Measurements from ENCODE around the gene KRTAP22-1.

The KRTAP22-1 gene

DNA sequence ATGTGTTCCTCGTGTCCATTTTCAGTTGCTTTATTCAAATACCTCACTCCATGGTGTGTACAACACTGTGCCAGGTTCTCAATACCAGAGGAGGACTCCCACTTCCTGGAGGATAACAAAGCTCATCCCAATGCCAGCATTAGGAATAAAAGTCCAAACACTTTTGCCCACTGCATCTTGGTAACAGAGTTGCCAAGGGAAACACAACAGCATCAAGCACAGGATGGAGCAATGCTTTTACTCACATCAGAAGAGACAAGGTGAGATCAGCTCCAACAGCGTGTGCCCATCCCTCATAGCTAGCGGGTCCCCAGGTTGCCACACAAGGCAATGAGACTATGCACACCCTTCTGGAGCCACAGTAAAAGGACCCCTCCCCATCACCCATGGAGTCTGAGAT is 22.5 kb downstream of the KRTAP22-1 start:
- Histone ChIP-seq H3K36me3 (ENCODE audit: insufficient read depth, low read length) (no peaks in the 10 kb centered on the region), H3K27ac (ENCODE audit: low read depth, low read length) (no peak overlapping the region), H3K27me3 (ENCODE audit: insufficient read depth, low read length) (no peaks in the 10 kb centered on the region), H2AFZ (ENCODE audit: low read length, unreplicated experiment) (no peak overlapping the region), H3K4me1 (ENCODE audit: control insufficient read depth, insufficient read depth, low read length, unreplicated experiment) (no peaks in the 10 kb centered on the region), H3K4me3 (ENCODE audit: low read depth, low read length) (no peak overlapping the region), H3K79me2 (ENCODE audit: control insufficient read depth, insufficient read depth, low read length, unreplicated experiment) (no peaks in the 10 kb centered on the region)

DNA sequence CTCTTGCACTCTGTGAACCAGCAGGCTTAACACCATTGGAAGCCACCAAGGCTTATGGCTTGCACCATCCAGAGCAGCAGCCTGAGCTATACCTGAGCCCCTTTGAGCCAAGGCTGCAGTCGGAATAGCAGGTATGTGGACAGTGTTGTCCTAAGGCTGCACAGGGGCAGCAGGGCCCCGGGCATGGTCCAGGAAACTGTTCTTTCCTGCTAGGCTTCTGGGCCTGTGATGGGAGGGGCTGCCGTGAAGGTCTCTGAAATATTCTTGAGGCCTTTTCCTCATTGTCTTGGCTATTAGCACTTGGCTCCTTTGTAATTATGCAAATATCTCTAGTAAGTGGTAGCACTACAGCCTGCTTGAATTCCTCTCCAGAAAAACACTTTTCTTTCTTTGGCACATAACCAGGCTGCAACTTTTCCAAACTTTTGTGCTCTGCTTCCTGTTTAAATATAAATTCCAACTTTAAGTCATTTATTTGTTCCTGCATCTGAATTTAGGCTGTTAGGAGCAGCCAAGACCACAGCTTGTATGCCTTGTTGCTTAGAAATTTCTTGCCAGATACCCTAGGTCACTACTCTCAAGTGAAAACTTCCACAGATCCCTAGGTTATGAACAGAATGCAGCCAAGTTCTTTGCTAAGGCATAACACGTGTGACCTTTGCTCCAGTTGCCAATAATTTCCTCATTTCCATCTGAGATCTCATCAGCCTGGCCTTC is 24.7 kb downstream of the KRTAP22-1 start:
- no peaks in the 10 kb centered on the region for H3K36me3 ChIP-seq (ENCODE audit: insufficient read depth, low read length)
- H3K4me1 ChIP-seq (ENCODE audit: control insufficient read depth, insufficient read depth, low read length, unreplicated experiment) = no peaks in the 10 kb centered on the region
- H3K4me3 ChIP-seq (ENCODE audit: low read depth, low read length) = no peak overlapping the region
- no peak overlapping the region for H3K27ac ChIP-seq (ENCODE audit: low read depth, low read length)
- no peaks in the 10 kb centered on the region for H3K79me2 ChIP-seq (ENCODE audit: control insufficient read depth, insufficient read depth, low read length, unreplicated experiment)
- no peak overlapping the region for H2AFZ ChIP-seq (ENCODE audit: low read length, unreplicated experiment)
- no peaks in the 10 kb centered on the region for H3K27me3 ChIP-seq (ENCODE audit: insufficient read depth, low read length)

DNA sequence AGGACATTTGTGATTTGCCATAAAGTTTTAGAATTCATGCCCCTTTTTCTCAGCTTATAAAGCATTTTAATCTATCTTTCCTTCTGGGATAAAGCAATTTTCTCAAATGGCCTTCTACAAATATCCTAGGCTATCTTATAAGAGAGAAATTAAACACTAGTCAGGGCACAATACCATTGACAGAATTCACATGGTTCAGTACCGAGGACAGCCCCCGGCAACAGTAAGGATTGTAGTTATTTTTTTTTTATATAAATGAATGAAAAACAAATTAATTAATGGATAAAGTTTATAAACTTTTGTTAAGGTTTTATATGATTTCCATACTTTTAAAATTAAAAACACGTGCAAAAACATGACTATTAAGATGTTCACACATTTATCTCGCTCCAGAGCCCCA is 27.2 kb downstream of the KRTAP22-1 start:
- Histone ChIP-seq H3K79me2 (ENCODE audit: control insufficient read depth, insufficient read depth, low read length, unreplicated experiment) (no peaks in the 10 kb centered on the region), H3K27me3 (ENCODE audit: insufficient read depth, low read length) (no peaks in the 10 kb centered on the region), H3K4me1 (ENCODE audit: control insufficient read depth, insufficient read depth, low read length, unreplicated experiment) (no peaks in the 10 kb centered on the region), H3K27ac (ENCODE audit: low read depth, low read length) (no peak overlapping the region), H3K4me3 (ENCODE audit: low read depth, low read length) (no peak overlapping the region), H2AFZ (ENCODE audit: low read length, unreplicated experiment) (no peak overlapping the region), H3K36me3 (ENCODE audit: insufficient read depth, low read length) (no peaks in the 10 kb centered on the region)

DNA sequence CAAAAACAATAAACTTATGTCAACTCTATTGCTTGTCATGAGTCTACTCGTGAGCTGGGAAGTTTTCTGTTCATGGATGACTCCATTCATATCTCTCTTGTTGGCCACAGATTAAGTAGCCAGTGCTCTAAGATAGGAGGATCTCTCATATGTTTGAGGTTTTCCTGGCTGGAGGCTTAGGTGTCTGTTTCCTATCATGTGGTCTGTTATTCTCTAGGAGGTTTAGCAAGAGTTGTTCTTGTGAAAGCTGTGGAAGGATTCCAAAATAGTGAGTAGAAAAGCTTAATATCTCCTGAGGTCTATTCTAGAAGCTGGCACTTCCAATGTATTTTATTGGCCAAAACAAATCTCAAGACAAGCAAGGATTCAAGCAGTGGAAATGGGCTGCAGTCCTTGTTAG is 28.3 kb downstream of the KRTAP22-1 start:
- Histone ChIP-seq H2AFZ (ENCODE audit: low read length, unreplicated experiment) (no peak overlapping the region), H3K36me3 (ENCODE audit: insufficient read depth, low read length) (no peaks in the 10 kb centered on the region), H3K4me3 (ENCODE audit: low read depth, low read length) (no peak overlapping the region), H3K4me1 (ENCODE audit: control insufficient read depth, insufficient read depth, low read length, unreplicated experiment) (no peaks in the 10 kb centered on the region), H3K27ac (ENCODE audit: low read depth, low read length) (no peak overlapping the region), H3K79me2 (ENCODE audit: control insufficient read depth, insufficient read depth, low read length, unreplicated experiment) (no peaks in the 10 kb centered on the region), H3K27me3 (ENCODE audit: insufficient read depth, low read length) (no peaks in the 10 kb centered on the region)

DNA sequence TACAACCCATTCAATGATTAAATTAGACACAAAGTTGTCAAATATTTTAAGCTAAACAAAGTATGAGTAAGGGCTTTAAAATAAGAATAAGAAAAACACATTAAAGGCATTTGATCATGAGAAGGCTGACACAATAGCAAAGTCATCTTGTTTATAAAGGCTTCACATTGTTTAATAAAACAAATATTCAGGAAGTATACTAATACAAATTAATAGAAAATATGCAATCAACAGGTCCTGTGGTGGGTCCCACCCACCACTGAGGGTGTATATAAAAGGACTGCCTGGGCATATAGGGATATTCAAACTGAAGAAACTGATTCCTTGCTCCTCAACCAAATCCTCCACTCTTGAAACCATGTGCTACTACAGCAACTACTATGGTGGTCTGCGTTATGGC is 34.0 kb downstream of the KRTAP22-1 start, which contains the start of gene KRTAP20-2:
Gene KRTAP20-2 (plus strand): TSS at position 301 of the 400 bp plus-strand sequence. CDS start 58 bp downstream, at position 359.
- Histone ChIP-seq H3K36me3 (ENCODE audit: insufficient read depth, low read length) (no peaks in the 10 kb centered on the region), H3K4me3 (ENCODE audit: low read depth, low read length) (no peak within 1 kb of the TSS), H3K27me3 (ENCODE audit: insufficient read depth, low read length) (no peaks in the 10 kb centered on the region), H3K4me1 (ENCODE audit: control insufficient read depth, insufficient read depth, low read length, unreplicated experiment) (no peaks in the 10 kb centered on the region), H2AFZ (ENCODE audit: low read length, unreplicated experiment) (no peak within 1 kb of the TSS), H3K27ac (ENCODE audit: low read depth, low read length) (no peak within 1 kb of the TSS), H3K79me2 (ENCODE audit: control insufficient read depth, insufficient read depth, low read length, unreplicated experiment) (no peaks in the 10 kb centered on the region)

DNA sequence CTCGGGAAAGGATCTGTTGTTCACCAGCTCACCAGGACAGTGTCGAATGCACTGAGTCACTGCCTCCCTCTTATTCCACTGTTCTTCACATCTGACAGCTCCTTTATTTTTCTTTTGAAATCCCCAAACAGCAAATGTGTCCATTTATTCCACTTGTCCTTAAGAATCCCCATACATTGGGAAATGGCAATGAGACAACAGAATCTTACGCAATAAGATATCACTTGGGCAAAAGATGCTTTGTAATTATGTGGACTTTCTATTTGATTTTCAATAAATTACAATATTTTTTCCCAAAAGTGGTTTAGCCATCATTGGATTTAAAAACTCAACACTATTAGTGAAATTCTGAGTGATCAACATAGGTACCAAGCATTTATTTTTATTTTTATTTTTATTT is 37.8 kb downstream of the KRTAP22-1 start:
- Histone ChIP-seq H3K36me3 (ENCODE audit: insufficient read depth, low read length) (no peaks in the 10 kb centered on the region), H2AFZ (ENCODE audit: low read length, unreplicated experiment) (no peak overlapping the region), H3K4me1 (ENCODE audit: control insufficient read depth, insufficient read depth, low read length, unreplicated experiment) (no peaks in the 10 kb centered on the region), H3K4me3 (ENCODE audit: low read depth, low read length) (no peak overlapping the region), H3K27me3 (ENCODE audit: insufficient read depth, low read length) (no peaks in the 10 kb centered on the region), H3K27ac (ENCODE audit: low read depth, low read length) (no peak overlapping the region), H3K79me2 (ENCODE audit: control insufficient read depth, insufficient read depth, low read length, unreplicated experiment) (no peaks in the 10 kb centered on the region)

DNA sequence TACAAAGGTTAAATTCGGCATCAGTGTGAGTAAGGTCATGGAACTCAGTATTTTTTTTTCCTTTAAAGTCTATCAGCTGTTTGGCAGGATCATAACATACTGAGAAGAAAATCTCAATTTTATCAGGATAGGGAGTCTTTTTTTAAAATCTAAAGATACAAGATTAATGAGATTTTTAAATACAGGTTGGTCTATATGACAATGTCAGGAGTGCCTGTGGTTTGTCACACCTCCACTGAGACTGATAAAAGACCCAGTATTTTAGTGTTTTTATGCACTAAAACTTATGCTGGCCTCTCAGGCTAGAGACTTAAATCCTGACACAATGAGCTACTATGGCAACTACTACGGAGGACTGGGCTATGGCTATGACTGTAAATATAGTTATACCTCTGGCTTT is 41.7 kb downstream of the KRTAP22-1 start, which contains the start of gene KRTAP20-3:
Gene KRTAP20-3 (plus strand): TSS at position 301 of the 400 bp plus-strand sequence.
- Histone ChIP-seq H3K36me3 (ENCODE audit: insufficient read depth, low read length) (no peaks in the 10 kb centered on the region), H3K79me2 (ENCODE audit: control insufficient read depth, insufficient read depth, low read length, unreplicated experiment) (no peaks in the 10 kb centered on the region), H3K4me1 (ENCODE audit: control insufficient read depth, insufficient read depth, low read length, unreplicated experiment) (no peaks in the 10 kb centered on the region), H3K27ac (ENCODE audit: low read depth, low read length) (no peak within 1 kb of the TSS), H2AFZ (ENCODE audit: low read length, unreplicated experiment) (no peak within 1 kb of the TSS), H3K4me3 (ENCODE audit: low read depth, low read length) (no peak within 1 kb of the TSS), H3K27me3 (ENCODE audit: insufficient read depth, low read length) (no peaks in the 10 kb centered on the region)

DNA sequence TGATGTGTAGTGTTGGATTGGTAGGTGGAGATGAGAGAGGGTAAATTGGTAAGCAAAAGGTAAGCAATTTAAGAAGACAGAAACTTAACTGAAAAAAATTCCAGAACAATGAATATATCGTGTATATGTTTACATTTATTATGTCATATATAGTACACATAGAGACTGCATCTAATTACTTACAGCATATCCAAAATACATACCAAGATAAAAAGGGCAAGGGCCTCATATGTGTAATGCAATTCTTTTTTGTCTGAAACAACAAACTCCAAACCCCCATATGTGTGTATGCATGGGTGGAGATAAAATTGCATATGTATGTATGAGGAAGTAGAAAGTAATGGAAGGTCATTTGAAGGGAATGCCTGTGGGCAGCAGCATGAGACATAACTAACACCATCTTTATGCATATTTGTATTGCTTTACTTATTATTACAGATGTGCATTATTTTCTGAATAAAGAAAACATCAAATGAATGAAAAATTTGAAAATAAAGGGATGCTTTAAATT is 46.1 kb downstream of the KRTAP22-1 start:
- Histone ChIP-seq H3K4me3 (ENCODE audit: low read depth, low read length) (no peak overlapping the region), H3K27ac (ENCODE audit: low read depth, low read length) (no peak overlapping the region), H3K4me1 (ENCODE audit: control insufficient read depth, insufficient read depth, low read length, unreplicated experiment) (no peaks in the 10 kb centered on the region), H3K27me3 (ENCODE audit: insufficient read depth, low read length) (no peaks in the 10 kb centered on the region), H2AFZ (ENCODE audit: low read length, unreplicated experiment) (no peak overlapping the region), H3K36me3 (ENCODE audit: insufficient read depth, low read length) (no peaks in the 10 kb centered on the region), H3K79me2 (ENCODE audit: control insufficient read depth, insufficient read depth, low read length, unreplicated experiment) (no peaks in the 10 kb centered on the region)
